ENCODE data around the gene STAC2. TPM values are rescaled to one million over a fixed set of nuclear protein-coding genes. Genes with fewer than 3 reads are reported as not detected.

The STAC2 gene
- total RNA-seq, 4 donors from 2014 or later: 0.18 to 0.19 TPM; not detected in 2

DNA sequence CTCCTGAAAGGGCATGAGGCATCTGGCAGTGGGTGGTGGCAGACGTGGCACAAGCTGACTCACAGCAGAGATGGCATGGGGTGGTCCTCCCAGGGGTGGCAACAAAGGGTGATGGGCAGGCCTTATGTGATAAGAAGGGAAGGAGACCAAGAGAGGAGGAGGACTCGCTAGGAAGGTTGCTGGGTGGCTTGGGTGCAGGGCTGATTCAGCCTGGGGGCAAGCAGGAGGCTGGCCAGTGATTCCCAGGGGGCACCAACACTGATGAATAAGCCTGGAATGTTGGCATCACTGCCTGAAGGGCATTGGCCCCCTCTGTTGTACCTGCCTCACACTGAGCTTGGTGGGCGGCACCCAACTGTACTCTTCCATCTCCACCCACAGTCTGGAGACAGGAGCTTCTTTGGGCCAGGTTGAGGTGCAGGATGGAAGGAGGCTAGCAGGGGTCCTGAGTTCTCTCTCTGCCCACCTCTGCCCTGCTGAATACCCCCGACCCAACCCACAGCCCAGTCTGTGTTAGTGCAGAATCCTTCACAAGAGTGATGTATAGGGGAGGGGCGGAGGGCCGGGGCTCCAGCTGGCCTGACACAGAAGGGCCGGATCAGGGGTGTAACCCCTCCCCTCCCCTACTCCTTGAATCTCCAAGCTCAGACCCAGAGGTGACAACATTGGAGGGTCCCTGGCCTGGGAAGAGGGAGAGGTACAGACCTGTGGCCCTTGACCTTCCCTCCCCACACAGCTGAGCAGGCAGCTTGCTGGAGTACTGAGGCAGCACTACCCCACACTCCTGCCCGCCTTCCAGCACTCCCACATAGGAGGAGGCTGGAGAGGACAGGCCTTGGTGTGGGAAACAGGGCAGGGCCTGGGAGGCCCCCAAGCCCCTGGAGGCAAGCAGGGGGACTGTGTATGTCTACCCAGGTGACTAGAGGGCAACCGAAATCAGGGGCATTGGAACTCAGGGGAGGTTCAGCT lies 2.6 kb downstream of the STAC2 start:
- 45 to 59% methylated on average over 2 to 4 of the region's 9 CpGs for WGBS, 2 donors
- no peak for DNase-seq
- Histone ChIP-seq H3K27ac (no peak overlapping the region), H3K4me1 (peaks cover 18 to 34% (median 18%) of the 10 kb centered on the region in 3 donors), H3K4me3 (no peak overlapping the region), H3K9me3 (no peaks in the 10 kb centered on the region), H3K27me3 (peaks cover 8 to 84% (median 21%) of the 10 kb centered on the region in 4 donors), H3K36me3 (no peaks in the 10 kb centered on the region)
- no peak for TF ChIP-seq POLR2A (IDR thresholded peaks at IDR 0.05)
- TF ChIP-seq, protein P1, sequence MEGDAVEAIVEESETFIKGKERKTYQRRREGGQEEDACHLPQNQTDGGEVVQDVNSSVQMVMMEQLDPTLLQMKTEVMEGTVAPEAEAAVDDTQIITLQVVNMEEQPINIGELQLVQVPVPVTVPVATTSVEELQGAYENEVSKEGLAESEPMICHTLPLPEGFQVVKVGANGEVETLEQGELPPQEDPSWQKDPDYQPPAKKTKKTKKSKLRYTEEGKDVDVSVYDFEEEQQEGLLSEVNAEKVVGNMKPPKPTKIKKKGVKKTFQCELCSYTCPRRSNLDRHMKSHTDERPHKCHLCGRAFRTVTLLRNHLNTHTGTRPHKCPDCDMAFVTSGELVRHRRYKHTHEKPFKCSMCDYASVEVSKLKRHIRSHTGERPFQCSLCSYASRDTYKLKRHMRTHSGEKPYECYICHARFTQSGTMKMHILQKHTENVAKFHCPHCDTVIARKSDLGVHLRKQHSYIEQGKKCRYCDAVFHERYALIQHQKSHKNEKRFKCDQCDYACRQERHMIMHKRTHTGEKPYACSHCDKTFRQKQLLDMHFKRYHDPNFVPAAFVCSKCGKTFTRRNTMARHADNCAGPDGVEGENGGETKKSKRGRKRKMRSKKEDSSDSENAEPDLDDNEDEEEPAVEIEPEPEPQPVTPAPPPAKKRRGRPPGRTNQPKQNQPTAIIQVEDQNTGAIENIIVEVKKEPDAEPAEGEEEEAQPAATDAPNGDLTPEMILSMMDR (IDR thresholded peaks at IDR 0.05): no peak
- intact Hi-C loops (cut with DNase I): no loop called here

DNA sequence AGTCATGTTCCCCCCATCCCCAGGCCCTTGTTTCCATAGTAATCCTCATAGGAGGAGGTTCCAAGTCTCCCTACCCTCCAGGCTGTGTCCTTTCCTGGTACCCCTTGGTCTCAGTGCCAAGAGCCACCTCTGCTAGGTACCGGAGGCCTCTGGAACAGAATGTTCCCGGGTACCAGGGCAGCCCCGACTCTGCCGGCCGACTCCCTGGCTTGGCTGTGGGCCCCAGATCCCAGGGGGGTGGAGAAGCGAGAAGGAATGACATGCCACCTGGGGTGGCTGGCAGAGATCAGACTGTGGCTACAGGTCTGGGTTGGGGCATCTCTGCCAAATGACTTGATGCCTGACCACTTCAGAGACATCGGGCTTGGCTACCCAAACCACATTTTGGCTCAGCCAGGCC lies 3.6 kb downstream of the STAC2 start:
- Histone ChIP-seq H3K4me3 (no peak overlapping the region), H3K27ac (no peak overlapping the region), H3K27me3 (peaks cover 8 to 84% (median 20%) of the 10 kb centered on the region in 4 donors), H3K9me3 (no peaks in the 10 kb centered on the region), H3K4me1 (peaks cover 18 to 34% (median 18%) of the 10 kb centered on the region in 3 donors), H3K36me3 (no peaks in the 10 kb centered on the region)
- 67 to 82% methylated on average over 1 to 4 of the region's 7 CpGs for WGBS, 2 donors
- DNase-seq: no peak
- intact Hi-C loops (cut with DNase I): no loop called here
- TF ChIP-seq, protein P1 (IDR thresholded peaks at IDR 0.05): no peak
- TF ChIP-seq POLR2A (IDR thresholded peaks at IDR 0.05): no peak

DNA sequence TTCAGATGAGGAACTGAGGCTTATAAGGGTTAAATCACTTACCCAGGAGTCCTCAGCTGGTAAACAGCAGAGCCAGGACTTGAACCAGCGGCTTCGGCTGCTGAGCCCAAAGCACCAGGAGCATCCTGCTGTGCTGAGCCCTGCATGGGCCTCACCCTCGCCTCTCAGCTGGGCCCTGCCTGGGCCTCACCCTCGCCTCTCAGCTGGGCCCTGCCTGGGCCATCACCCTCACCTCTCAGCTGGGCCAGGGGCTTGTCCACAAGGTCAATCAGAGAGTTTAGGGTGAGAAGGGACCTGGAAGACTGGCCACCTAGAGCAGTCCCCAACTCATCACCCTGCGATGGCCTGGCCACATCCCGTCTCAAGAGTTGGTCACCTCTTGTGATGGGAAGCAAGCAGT lies 4.2 kb downstream of the STAC2 start:
- H3K9me3 ChIP-seq: no peaks in the 10 kb centered on the region
- intact Hi-C loops (cut with DNase I): no loop called here
- H3K4me1 ChIP-seq: peaks cover 18 to 34% (median 18%) of the 10 kb centered on the region in 3 donors
- no peaks in the 10 kb centered on the region for H3K36me3 ChIP-seq
- DNase-seq: no peak
- H3K27ac ChIP-seq: no peak overlapping the region
- WGBS, 2 donors: 91 to 96% methylated on average over 4 to 5 of the region's 6 CpGs
- no peak overlapping the region for H3K4me3 ChIP-seq
- TF ChIP-seq, protein P1 (IDR thresholded peaks at IDR 0.05): no peak
- no peak for TF ChIP-seq POLR2A (IDR thresholded peaks at IDR 0.05)
- peaks cover 8 to 84% (median 19%) of the 10 kb centered on the region in 4 donors for H3K27me3 ChIP-seq

DNA sequence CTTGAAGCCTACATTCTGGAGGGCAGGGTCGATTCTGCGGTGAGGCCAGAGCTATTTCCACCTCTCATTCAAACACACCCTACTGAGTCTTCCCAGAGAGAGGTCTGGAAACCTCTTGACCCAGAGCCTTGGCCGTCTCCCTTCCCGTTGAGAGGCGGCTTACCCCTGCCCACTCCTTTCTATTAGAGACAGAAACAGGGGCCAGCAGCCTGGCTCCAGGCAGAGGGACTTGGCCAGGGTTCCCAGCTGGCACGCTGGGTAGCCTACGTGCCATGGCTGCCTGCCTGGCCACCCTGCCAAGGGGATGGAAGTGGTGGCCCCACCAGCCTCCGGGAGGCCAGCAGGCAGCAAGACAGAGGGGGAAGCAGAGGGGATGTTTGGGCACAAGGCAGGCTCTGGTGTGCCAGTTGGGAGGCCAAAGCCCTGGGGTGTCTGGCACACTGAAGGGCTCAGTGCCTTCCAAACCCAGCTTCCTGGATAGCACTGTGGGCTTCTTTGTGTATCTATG lies 6.0 kb downstream of the STAC2 start:
- intact Hi-C loops (cut with DNase I): no loop called here

More for the DNA sequence above, 6.0 kb downstream of the STAC2 start:
- no peak for TF ChIP-seq POLR2A (IDR thresholded peaks at IDR 0.05)
- TF ChIP-seq, protein P1 (IDR thresholded peaks at IDR 0.05): no peak
- Histone ChIP-seq H3K27me3 (peaks cover 0 to 84% (median 2%) of the 10 kb centered on the region in 4 donors), H3K9me3 (no peaks in the 10 kb centered on the region), H3K4me3 (no peak overlapping the region), H3K4me1 (peaks cover 2 to 15% (median 2%) of the 10 kb centered on the region in 3 donors), H3K27ac (no peak overlapping the region), H3K36me3 (no peaks in the 10 kb centered on the region)
- WGBS, 2 donors: 47 to 67% methylated on average over 3 of the region's 8 CpGs
- DNase-seq: no peak

Measured in esophagus squamous epithelium (tissue), 5 donors.